Tibial nerve (tissue), 4 donors: Measurements from ENCODE around the gene POMZP3. TPM values are rescaled to one million over a fixed set of nuclear protein-coding genes. Genes with fewer than 3 reads are reported as not detected.
"Not testable (repeated sequence)": the region's sequence is repeated elsewhere in the genome, so short reads cannot be mapped to it uniquely, and the experiment has no call there.

Experiments used
- DNase-seq, 2 donors: peaks; one replicate each; pipeline ENCODE4 v3.0.0-alpha.2; 2019; ENCODE audit warnings: low spot score in 2 of 2
- H3K27ac ChIP-seq, 4 donors: fragments of 200-600 bp; sonication (generic) in 3 of 4; one replicate each; pipeline ENCODE4 v1.5.1; 2017 to 2019; ENCODE audit warnings: mild to moderate bottlenecking in 1 of 4
- H3K27me3 ChIP-seq, 2 donors: fragments of 200-600 bp; sonication (generic) in 1 of 2; one replicate each; pipeline versions ENCODE4 v1.5.1 to v1.6.0; 2017 to 2019
- H3K36me3 ChIP-seq, 3 donors: fragments of 200-600 bp; sonication (generic); one replicate each; pipeline ENCODE4 v1.5.1; 2018 to 2019
- H3K4me1 ChIP-seq, 4 donors: fragments of 200-600 bp; sonication (generic) in 3 of 4; one replicate each; pipeline ENCODE4 v1.5.1; 2017 to 2019
- H3K4me3 ChIP-seq, 4 donors: fragments of 200-600 bp; sonication (generic) in 3 of 4; one replicate each; pipeline ENCODE4 v1.5.1; 2017 to 2019; ENCODE audit warnings: mild to moderate bottlenecking in 1 of 4, moderate library complexity in 1 of 4
- H3K9me3 ChIP-seq, 4 donors: fragments of 200-600 bp; sonication (generic) in 3 of 4; one replicate each; pipeline ENCODE4 v1.5.1; 2017 to 2019
- EP300 ChIP-seq, 2 donors: sonication (generic); formaldehyde crosslinking; IDR thresholded peaks; one replicate each; pipeline ENCODE4 v1.6.1; 2017; ENCODE audit warnings: antibody characterized with exemption in 2 of 2, mild to moderate bottlenecking in 1 of 2
- POLR2A ChIP-seq, 2 donors: fragments of 450-650 bp; IDR thresholded peaks; one replicate each; pipeline ENCODE4 v1.6.1; 2017; ENCODE audit warnings: antibody characterized with exemption in 2 of 2, mild to moderate bottlenecking in 2 of 2, moderate library complexity in 2 of 2
- WGBS, 2 donors: methylation state at CpG; one replicate each; pipeline ENCODE4 v1.1.5; 2018; 5-methylcytosine and 5-hydroxymethylcytosine counted together
- total RNA-seq, 4 donors: library from RNA; depleted of rRNA; stranded (reverse); fragments of >200 nt; gene quantifications; one replicate each; pipeline ENCODE4 v1.1.0, GENCODE V29; 2016
- TF ChIP-seq, protein P1 (sequence below), 5 experiments: fragments of 200-600 bp in 3 of 5; fragments of 450-650 bp in 2 of 5; sonication (generic) in 3 of 5; IDR thresholded peaks; one replicate each; pipeline ENCODE4 v1.5.1; 2016 to 2019; ENCODE audit warnings: antibody characterized with exemption in 5 of 5, mild to moderate bottlenecking in 3 of 5, moderate library complexity in 2 of 5

POMZP3 gene
- total RNA-seq = 10 to 100 TPM in 1 of 4 donors, 1 to 10 TPM in 3; 7.5 to 15.7 (median 9.1) TPM

GRCh38 chr7:76626989-76627642, at the start of gene POMZP3:
Gene POMZP3, minus strand, starts transcription at chr7:76627279. Its CDS starts 1,215 bp downstream, at chr7:76626064.
- peaks cover 0 to 10% (median 0%) of the 10 kb centered on the region in 4 donors for H3K4me1 ChIP-seq
- not testable (repeated sequence) for H3K9me3 ChIP-seq, H3K27me3 ChIP-seq, DNase-seq
- peaks cover 0 to 26% (median 0%) of the 10 kb centered on the region in 3 donors for H3K36me3 ChIP-seq
- H3K4me3 ChIP-seq = peak within 1 kb of the TSS; percentile 37 to 63 (median 50)
- TF ChIP-seq EP300 (IDR thresholded peaks at IDR 0.05) = peak in 1 of 2 donors; percentile 67
- peak; percentile 51 to 55 for TF ChIP-seq POLR2A (IDR thresholded peaks at IDR 0.05)
- TF ChIP-seq, protein P1, sequence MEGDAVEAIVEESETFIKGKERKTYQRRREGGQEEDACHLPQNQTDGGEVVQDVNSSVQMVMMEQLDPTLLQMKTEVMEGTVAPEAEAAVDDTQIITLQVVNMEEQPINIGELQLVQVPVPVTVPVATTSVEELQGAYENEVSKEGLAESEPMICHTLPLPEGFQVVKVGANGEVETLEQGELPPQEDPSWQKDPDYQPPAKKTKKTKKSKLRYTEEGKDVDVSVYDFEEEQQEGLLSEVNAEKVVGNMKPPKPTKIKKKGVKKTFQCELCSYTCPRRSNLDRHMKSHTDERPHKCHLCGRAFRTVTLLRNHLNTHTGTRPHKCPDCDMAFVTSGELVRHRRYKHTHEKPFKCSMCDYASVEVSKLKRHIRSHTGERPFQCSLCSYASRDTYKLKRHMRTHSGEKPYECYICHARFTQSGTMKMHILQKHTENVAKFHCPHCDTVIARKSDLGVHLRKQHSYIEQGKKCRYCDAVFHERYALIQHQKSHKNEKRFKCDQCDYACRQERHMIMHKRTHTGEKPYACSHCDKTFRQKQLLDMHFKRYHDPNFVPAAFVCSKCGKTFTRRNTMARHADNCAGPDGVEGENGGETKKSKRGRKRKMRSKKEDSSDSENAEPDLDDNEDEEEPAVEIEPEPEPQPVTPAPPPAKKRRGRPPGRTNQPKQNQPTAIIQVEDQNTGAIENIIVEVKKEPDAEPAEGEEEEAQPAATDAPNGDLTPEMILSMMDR (IDR thresholded peaks at IDR 0.05) = peak in 1 of 5 experiments; percentile 21
- 1% methylated on average over 19 of the region's 78 CpGs; no CpG with 5 or more reads in 1 of the 2 donors for WGBS, 2 donors
- H3K27ac ChIP-seq = peak within 1 kb of the TSS; percentile 77 to 87 (median 82)

DNA sequence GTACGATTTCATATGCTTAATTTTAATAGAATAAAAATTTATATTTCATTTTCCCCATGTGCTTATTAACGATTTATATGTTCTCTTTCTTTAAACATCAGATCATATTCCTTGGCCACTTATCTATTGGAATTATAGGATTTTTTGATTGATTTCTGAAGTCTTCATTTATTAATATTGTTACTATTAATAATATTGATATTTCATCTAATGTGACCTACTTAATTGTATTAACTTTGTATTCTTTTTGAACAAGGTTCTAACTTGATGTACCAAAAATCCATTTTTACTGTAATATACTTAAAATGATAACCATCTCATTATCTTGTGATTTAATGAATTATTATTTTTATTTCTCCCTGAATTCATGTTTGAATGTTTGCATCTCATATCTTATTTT, 48.7 kb upstream of the POMZP3 start:
- WGBS, 2 donors = 82 to 92% methylated on average over 2 of the region's 2 CpGs
- H3K27me3 ChIP-seq, H3K9me3 ChIP-seq, H3K36me3 ChIP-seq, DNase-seq, H3K27ac ChIP-seq, H3K4me1 ChIP-seq, H3K4me3 ChIP-seq: not testable (repeated sequence)

- not testable (repeated sequence) for DNase-seq, H3K4me3 ChIP-seq, H3K27me3 ChIP-seq, H3K4me1 ChIP-seq, H3K9me3 ChIP-seq, H3K36me3 ChIP-seq, H3K27ac ChIP-seq
- 88 to 90% methylated on average over 5 of the region's 5 CpGs for WGBS, 2 donors
Measured at GRCh38 chr7:76673346-76673745, 46.3 kb upstream of the POMZP3 start.

- H3K4me1 ChIP-seq, H3K4me3 ChIP-seq: not testable (repeated sequence)
Measured at GRCh38 chr7:76659212-76659611, 32.1 kb upstream of the POMZP3 start.

DNA sequence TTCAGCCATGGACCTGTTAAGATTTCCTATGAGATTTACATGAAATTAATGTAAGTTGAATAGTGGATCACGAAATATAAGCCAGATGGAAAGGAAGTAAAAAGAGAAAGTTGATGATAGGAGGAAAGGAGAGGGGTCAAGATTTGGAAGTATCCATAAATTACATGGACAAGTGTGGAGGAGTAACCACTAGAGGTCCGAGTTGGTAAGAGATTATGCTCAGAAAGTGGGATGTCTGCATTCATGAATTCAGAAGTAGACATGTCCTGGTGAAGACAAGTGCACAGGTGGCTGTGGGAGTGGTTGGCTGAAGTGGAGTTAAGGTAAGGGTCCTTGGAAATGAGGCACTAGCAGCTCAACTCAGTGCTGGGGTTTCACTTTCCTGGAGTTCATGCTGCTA, 29.3 kb upstream of the POMZP3 start:
- 57 to 63% methylated on average over 2 of the region's 2 CpGs for WGBS, 2 donors
- H3K4me1 ChIP-seq, H3K4me3 ChIP-seq, H3K36me3 ChIP-seq, H3K9me3 ChIP-seq, H3K27me3 ChIP-seq, DNase-seq, H3K27ac ChIP-seq: not testable (repeated sequence)

More at GRCh38 chr7:76659212-76659611, 32.1 kb upstream of the POMZP3 start:
- H3K9me3 ChIP-seq, H3K27me3 ChIP-seq, DNase-seq, H3K36me3 ChIP-seq, H3K27ac ChIP-seq: not testable (repeated sequence)

DNA sequence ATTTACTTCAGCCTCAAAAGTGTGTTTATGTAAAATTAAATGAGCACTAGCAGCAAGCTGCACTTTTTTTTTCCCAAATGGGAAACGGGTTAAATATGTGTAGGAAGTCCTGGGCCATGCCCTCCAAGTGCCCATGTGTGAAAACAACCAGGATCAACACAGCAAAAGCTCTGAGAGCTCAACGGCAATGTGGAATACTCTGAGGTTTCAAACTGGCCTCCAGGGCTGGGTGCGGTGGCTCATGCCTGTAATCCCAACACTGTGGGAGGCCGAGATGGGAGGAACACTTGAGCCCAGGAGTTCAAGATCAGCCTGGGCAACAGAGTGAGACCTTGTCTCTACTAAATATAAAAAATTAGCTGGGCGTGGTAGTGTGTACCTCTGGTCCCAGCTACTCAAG, 15.5 kb upstream of the POMZP3 start:
- H3K36me3 ChIP-seq, DNase-seq, H3K27me3 ChIP-seq, H3K4me1 ChIP-seq, H3K27ac ChIP-seq, H3K9me3 ChIP-seq, H3K4me3 ChIP-seq: not testable (repeated sequence)
- WGBS, 2 donors = no CpG with 5 or more reads among the region's 5 CpGs

DNA sequence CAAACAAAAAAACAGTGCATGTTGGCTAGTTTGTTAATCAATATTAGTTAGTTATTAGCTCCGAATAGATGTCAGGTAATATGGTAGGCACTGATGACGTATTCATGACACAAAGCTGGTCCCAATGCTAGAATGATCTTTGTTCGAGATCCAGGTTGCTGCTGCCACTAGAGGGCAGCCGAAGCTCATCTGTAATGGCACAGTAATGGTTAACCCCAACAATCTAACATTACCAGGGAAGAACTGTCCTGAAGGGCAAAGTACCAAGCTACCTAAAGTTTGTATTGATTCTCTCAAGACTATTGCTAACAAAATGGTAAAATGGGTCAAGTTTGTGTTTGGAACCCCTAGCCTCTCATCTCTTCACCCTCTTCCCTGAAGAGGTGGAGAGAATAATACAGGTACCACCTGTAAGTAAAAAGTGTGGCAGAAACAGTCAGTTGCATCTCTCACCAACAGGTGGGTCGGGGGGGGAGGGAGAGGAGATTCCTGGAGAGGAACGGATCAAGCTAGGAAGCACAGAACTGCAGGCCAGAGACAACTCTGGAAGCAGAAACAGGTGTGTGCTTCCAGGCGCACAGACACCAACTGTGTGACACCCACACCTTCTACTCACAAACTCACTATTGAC, 10.1 kb upstream of the POMZP3 start:
- H3K4me3 ChIP-seq, H3K4me1 ChIP-seq, DNase-seq, H3K27me3 ChIP-seq, H3K36me3 ChIP-seq, H3K9me3 ChIP-seq, H3K27ac ChIP-seq: not testable (repeated sequence)
- WGBS, 2 donors = 26% methylated on average over 7 of the region's 7 CpGs
- TF ChIP-seq, protein P1 (IDR thresholded peaks at IDR 0.05) = peak in 1 of 5 experiments; percentile 24

DNA sequence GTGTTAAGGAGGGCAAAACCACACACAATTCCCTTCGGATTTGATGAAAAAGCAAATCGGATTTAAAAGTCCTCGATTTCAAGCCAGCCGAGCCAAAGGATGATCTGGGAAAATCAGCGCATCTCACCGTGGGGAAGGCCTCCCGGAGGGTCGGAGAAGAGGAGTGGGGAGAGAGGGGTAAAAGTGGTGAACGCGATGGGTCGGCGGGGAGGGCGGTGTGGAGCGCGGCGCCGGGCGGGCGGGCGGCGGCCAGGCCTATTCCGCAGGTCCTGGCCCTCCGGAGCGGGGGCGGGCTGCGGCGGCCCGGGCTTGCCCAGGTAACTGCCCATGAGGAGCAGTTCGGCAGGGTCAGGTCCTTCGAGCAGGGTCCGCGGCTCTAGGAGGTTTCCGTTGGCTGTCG, 498 bp downstream of the POMZP3 start:
- not testable (repeated sequence) for H3K9me3 ChIP-seq, DNase-seq, H3K27me3 ChIP-seq
- Histone ChIP-seq H3K4me3 (peak overlapping the region; percentile 33 to 63 (median 50)), H3K27ac (peak overlapping the region in 3 of 4 donors; percentile 77 to 87 (median 84)), H3K36me3 (peaks cover 0 to 28% (median 0%) of the 10 kb centered on the region in 3 donors), H3K4me1 (peaks cover 0 to 10% (median 0%) of the 10 kb centered on the region in 4 donors)
- 0 to 1% methylated on average over 12 to 15 of the region's 34 CpGs for WGBS, 2 donors

DNA sequence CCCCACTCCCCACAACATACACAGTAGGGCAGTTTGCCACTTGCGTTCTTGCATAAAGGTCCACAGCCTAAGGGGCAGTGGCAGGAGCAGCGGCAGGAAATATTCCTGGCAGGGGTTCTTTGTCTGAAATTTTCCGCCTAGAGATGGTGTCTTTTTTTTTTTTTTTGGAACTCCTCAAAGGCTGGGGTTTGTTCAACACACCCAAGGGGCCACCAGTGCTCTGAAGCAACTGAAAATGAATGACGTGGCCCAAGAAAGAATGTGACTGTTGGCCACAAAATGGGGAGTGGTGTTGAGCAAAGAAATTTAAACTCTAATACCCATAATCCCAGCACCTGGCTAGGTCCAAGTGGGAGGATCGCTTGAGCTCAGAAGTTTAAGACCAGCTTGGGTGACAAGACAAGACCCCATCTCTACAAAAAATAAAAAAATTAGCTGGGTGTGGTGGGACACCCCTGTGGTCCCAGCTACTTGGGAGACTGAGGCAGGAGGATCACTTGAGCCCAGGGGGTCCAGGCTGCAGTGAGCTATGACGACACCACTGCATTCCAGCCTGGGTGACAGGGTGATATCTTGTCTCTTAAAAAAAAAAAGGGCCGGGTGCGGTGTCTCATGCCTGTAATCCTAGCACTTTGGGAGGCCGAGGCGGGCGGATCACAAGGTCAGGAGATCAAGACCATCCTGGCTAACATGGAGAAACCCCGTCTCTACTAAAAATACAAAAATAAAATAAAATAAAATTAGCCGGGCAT, 7.5 kb downstream of the POMZP3 start:
- H3K4me3 ChIP-seq, H3K9me3 ChIP-seq, H3K4me1 ChIP-seq, DNase-seq, H3K27ac ChIP-seq, H3K27me3 ChIP-seq: not testable (repeated sequence)
- peaks cover 0 to 55% (median 0%) of the 10 kb centered on the region in 3 donors for H3K36me3 ChIP-seq
- 47 to 48% methylated on average over 3 to 5 of the region's 13 CpGs for WGBS, 2 donors

GRCh38 chr7:76613783-76614182, 13.3 kb downstream of the POMZP3 start:
- peak in 1 of 2 donors; percentile 37 for DNase-seq
- H3K4me1 ChIP-seq, H3K27me3 ChIP-seq, H3K4me3 ChIP-seq, H3K27ac ChIP-seq, H3K9me3 ChIP-seq: not testable (repeated sequence)
- no CpG with 5 or more reads among the region's 3 CpGs for WGBS, 2 donors
- H3K36me3 ChIP-seq = peaks cover 0 to 32% (median 0%) of the 10 kb centered on the region in 3 donors

- H3K4me3 ChIP-seq, H3K27me3 ChIP-seq, H3K4me1 ChIP-seq, DNase-seq, H3K9me3 ChIP-seq, H3K27ac ChIP-seq: not testable (repeated sequence)
- no CpG with 5 or more reads among the region's 3 CpGs for WGBS, 2 donors
- peaks cover 0 to 35% (median 0%) of the 10 kb centered on the region in 3 donors for H3K36me3 ChIP-seq
Measured at GRCh38 chr7:76612232-76612631, 14.8 kb downstream of the POMZP3 start.
